NCI-H187 treated with DMSO at 0.1 percent for 48 hours (cell line): ENCODE data around the gene RBM10.

ENCODE experiments used
- DNase-seq: peaks from one replicate; lab custom pipeline; 2025; lab: John Stamatoyannopoulos, UW

The RBM10 gene

DNA sequence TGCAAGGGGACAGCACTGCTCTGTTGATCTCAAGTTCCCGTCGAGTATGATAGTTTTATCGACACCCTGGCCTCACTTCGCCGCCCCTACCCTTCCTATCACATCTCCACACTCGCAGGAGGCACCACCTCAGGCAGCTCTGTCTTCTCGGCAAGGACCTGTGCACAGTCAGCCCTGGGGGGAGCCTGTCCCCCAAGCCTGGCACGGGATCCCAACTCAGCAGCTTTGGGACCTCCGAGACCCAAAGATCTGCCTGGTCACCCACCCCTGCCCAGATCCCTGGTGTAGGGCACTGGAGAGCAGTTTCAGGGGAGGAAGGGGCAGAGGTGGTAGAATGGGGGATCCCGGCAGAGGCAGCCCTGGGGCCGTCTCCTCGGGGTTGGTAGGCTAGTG, 30.6 kb downstream of the RBM10 start:
- no peak for DNase-seq

GRCh38 chrX:47176101-47176740, 31.2 kb downstream of the RBM10 start:
- no peak for DNase-seq

GRCh38 chrX:47177079-47177478, 32.1 kb downstream of the RBM10 start:
- no peak for DNase-seq

DNA sequence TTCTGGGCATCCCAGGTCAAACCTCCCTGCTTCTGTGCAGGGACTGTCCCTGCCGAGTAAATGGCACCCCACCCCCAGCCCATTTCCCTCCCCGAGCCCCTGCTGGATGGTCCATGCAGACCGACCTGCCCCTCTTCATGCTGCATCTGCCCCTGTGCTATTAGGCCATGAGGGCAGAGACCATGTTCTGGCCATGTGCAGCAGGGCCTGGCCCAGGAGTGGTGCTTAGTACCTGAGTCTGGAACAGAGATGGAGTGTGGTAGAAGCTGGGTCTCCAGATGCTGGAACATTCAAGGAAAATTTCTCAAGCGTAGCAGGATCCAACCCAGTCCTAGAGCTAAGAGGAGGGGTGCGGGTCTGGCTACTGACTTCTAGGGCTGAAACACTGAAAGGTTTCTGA, 33.3 kb downstream of the RBM10 start:
- DNase-seq = no peak

DNA sequence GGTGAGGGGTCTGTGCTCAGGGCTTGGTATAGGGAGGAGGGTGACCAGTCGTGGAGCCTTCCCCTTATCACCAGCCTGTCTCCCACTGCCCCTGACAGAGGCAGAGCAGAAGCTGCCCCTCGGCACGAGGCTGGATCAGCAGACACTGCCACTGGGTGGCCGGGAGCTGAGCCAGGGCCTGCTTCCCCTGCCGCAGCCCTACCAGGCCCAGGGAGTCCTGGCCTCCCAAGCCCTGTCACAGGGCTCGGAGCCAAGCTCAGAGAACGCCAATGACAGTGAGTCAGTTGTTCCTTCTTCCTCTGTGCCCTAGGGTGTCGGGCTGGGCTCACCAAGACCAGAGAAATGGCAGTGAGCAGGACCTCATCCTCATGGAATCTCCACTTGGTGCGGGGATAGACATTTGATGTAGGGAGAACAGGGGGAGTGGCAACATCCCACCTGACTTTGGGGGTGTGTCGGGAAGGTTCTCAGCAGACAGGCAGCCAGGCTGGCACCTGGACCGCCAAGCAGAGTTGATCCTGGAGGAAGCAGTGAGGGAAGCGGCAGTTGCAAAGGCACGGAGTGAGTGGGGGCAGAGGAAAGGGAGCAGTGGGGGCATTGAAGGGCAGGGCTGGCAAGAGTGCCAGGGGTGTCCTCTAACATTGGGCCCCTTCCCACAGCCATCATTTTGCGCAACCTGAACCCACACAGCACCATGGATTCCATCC, 34.4 kb downstream of the RBM10 start:
- no peak for DNase-seq

DNA sequence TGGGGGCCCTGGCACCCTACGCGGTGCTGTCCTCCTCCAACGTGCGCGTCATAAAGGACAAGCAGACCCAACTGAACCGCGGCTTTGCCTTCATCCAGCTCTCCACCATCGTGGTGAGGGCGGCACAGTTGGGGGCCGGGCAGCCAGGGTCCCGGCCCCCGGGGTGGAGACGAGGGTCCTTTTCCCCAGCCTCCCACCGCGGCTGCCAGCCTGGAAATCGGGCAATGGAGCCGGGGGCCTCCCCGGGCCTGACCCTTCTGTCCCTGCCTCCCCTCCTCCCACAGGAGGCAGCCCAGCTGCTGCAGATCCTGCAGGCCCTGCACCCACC, 34.9 kb downstream of the RBM10 start:
- no peak for DNase-seq

DNA sequence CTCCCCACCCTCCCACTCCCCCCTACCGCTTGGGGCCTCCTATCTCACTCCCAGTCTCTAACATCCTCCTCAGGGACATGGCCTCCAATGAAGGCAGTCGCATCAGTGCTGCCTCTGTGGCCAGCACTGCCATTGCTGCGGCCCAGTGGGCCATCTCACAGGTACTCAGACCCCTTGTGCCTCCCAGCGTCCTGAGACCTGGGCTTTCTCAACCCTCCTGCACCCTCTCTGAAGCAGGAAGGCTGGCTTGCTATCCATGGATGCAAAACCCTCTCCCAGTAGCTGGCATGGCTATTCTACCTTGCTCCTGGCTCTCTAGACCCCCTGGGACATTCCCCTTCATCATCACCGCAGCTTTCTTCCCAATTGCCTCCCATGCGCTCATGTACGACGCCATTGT, 35.3 kb downstream of the RBM10 start:
- DNase-seq = no peak

DNA sequence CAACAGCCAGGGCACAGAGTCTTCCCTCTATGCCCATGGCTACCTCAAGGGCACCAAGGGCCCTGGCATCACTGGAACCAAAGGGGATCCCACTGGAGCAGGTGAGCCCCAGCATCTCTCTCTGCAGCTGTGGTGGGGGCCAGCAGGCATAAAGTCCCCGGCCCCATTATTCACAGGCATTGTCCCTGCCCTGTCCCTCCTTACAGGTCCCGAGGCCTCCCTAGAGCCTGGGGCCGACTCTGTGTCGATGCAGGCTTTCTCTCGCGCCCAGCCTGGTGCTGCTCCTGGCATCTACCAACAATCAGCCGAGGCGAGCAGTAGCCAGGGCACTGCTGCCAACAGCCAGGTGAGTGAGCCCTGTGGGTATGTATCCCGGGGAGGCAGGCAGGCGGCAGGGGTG, 36.3 kb downstream of the RBM10 start:
- DNase-seq = no peak

DNA sequence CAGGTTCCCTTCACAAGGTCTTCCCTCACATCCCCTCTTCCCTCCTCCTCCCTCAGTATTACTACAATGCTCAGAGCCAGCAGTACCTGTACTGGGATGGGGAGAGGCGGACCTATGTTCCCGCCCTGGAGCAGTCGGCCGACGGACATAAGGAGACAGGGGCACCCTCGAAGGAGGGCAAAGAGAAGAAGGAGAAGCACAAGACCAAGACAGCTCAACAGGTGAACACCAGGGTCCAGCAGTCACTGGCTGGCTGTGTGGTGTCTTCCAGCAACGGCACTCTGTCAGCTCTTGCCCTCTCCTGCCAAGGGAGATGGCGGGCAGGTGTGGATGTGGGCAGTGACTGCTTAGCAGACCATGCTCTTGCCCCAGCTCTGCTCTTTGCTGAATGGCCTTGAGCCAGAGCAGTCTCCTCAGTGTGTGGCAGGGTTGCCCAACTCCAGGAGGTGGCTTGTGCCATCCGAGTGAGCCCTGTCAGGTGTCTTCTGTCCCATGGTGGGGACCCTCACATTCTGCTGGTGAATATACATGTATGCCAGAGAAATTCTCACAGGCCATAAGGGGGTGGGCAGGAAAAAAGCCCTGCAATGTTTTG, 37.2 kb downstream of the RBM10 start:
- DNase-seq = no peak

DNA sequence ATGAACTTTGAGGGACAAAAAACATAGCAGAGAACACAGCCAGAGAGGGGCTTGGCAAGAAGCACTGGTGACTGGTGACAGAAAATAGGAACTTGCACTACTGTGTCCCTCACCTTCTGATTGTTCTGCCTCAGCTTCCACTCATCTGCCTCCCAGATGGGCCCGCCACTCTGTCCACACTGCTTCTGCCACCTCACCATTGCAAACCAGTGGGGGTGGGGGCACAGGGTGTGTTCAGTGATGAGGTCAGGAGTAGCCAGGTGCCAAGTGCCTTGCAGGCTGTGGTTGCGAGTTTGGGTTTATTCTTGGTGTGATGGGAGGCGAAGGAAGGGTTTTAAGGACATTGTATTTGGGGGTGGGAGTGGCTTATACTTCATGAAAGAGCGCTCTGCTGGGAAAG, 39.5 kb downstream of the RBM10 start:
- DNase-seq = no peak

GRCh38 chrX:47185241-47185640, 40.2 kb downstream of the RBM10 start:
- DNase-seq = no peak

- DNase-seq = no peak
These were observed 41.2 kb downstream of the RBM10 start for GRCh38 chrX:47186096-47186740.

DNA sequence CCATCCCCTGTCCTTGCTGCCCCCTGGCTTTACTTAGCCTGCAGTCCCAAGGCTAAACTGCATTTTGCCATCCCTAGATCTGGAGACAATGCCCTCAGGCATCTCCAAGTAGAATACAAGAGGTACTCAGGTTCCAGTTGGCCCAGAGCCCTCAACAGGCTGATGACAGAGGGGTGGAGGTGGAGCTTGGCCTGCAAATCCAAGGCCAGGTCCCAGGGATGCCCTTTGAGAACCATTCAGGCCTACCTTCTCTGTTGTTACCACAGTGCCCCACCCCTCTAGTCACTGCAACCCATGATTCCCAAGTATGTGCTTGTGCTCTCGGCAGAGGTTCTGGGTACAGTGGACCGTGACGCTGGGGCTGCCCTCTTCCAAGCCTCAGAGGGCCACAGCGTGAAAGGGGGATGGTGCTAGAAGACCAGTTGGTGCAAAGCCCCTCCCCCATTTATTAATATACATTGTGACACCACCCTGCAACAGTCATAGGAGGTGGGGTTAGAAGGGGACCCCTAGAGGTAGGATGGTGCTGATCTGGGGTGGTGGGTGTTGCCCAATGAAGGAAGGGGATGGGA, 42.2 kb downstream of the RBM10 start:
- no peak for DNase-seq

DNA sequence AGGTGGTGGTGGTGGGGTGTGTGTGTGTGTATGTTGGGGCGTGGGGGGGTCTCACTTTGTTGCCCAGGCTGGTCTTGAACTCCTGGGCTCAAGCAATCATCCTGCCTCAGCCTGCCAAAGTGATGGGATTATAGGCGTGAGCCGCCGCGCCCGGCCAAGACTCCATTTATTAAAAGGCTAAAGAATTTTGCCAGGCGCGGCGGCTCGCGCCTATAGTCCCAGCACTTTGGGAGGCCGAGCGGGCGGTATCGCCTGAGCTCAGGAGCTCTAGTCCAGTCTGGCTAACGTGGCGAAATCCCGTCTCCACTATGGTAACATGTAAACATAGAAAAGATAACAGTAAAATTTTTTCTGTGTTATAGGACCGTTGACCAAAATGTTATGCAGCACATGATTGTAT, 44.9 kb downstream of the RBM10 start:
- no peak for DNase-seq

- peak; percentile 44 for DNase-seq
These were observed 45.6 kb downstream of the RBM10 start for GRCh38 chrX:47190445-47191269.

DNA sequence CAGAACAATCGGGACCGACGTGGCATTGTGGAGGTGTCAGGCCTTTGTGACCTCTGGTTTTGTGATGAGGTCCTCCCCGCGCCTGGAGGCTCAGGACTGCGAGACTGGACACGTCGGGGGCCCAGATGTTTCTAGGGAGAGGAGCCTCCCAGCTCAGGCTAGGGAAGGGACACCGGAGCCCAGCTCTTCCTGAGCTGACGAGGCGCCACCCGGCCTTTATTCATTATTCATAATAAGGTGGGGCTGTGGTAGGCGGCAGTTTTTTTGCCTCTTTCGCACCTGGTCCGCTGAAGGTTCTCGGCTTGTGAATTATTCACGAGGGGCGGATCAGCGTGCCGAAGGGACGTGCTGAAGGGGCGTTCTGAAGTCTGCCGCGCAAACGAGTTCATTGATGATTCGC, 46.3 kb downstream of the RBM10 start:
- DNase-seq = no peak

GRCh38 chrX:47191806-47192401, 46.9 kb downstream of the RBM10 start:
- no peak for DNase-seq

DNA sequence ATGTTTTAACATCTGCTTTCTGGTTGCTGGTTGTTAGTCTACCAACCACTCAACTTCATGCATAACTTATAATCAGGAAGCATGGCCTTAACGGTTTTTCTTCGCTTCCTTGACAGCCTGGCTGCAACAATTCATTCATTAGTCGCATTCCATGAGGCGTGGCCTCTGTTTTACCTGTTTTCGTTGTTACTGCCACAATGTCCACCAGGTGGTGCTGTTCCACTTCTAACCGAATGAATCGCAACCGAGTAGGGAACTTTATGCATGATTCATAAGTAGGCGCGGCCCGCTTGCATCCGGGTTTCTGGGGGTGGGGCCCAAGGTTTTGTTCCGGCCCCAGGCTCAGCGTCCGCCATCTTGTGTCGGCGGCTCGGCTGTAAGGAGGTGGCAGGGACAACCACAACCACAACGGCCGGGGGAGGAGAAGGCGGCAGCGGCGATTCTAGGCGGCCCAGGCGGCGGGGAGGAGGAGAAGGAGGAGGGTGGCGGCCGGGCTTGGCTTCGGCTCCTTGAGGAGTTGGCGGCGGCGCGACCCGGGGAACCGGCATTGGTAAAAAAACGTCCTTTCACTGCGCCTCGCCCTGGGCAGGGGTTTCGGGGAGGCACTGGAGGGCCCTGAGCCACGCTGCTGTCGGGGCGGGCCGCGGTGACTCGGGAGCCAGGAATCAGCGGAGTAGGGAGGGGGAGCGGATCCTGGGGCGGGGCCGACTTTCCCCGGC, 48.6 kb downstream of the RBM10 start, which contains the start of gene UBA1:
Gene UBA1 (plus strand): TSS at position 355 of the 719 bp plus-strand sequence. CDS start 4,974 bp downstream, outside the sequence.
- peak; percentile 79 for DNase-seq

DNA sequence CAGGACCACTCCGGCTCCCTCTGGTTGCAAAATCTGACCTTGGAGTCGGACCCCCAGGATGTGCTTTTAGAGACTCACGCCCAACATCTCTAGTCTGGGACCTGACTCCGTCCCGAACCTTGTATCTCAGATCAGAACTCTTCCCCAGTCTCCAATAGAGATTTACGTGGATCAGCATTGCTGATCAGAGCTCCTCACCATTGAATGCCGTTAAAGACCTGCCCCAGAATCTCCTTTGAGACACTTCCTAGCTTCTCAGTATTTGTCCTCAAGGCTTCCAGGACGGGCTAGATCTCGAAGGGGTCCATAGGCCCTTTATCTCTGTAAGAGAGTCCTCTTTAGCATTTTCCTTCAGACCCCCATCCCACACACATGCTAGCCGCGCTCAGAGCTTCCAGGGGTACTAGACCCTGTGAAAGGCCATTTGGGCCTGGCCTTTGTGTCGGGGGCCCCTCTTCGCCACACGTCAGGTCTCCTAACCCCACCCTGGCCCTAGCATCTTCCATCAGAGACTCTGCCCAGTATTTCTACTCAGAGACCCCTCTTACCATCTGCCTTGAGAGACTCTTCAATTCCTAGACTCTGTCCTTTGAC, 49.3 kb downstream of the RBM10 start:
- no peak for DNase-seq

- DNase-seq = no peak
These were observed 51.1 kb downstream of the RBM10 start for GRCh38 chrX:47196098-47196497.
